ENCODE results near the gene PPFIA1. TPM values are rescaled to one million over a fixed set of nuclear protein-coding genes. Genes with fewer than 3 reads are reported as not detected.
A peak's percentile ranks its signal among the peaks of the same experiment; 100 is the strongest.

Gene PPFIA1
- total and polyA plus RNA-seq, 2 of the 13 experiments (the other 11 are each of a cell fraction or from before 2014, with no cell fraction given) = 29.9 to 45.2 TPM

- TF ChIP-seq ZNF550 (CRISPR knock-in tag; IDR thresholded peaks at IDR 0.05; ENCODE audit: borderline replicate concordance) (no peak), GABPB1 (CRISPR knock-in tag; IDR thresholded peaks at IDR 0.05) (peak; percentile 92), NFAT5 (CRISPR knock-in tag; IDR thresholded peaks at IDR 0.05) (no peak; the same call in 1 of the 2 replicates), ZNF563 (CRISPR knock-in tag; IDR thresholded peaks at IDR 0.05) (peak; percentile 58; the same call in 1 of the 2 replicates), HOMEZ (CRISPR knock-in tag; IDR thresholded peaks at IDR 0.05; ENCODE audit: low read depth) (no peak), GLI4 (CRISPR knock-in tag; IDR thresholded peaks at IDR 0.05; ENCODE audit: borderline replicate concordance) (peak; percentile 44; the same call in 1 of the 2 replicates), ZNF703 (CRISPR knock-in tag; IDR thresholded peaks at IDR 0.05; ENCODE audit: borderline replicate concordance) (0 out of 2 replicates have a peak, but pooled peaks have one; percentile 17), MXD3 (CRISPR knock-in tag; IDR thresholded peaks at IDR 0.05) (peak; percentile 36; the same call in 1 of the 2 replicates), PHF20 (CRISPR knock-in tag; IDR thresholded peaks at IDR 0.05) (peak; percentile 70), PCBP1 (IDR thresholded peaks at IDR 0.05; ENCODE audit: borderline replicate concordance, low read depth, low read length) (no peak), ELK4 (CRISPR knock-in tag; IDR thresholded peaks at IDR 0.05; ENCODE audit: borderline replicate concordance) (no peak), ZNF335 (CRISPR knock-in tag; IDR thresholded peaks at IDR 0.05) (no peak), TMF1 (CRISPR knock-in tag; IDR thresholded peaks at IDR 0.05; ENCODE audit: low read depth) (no peak; the same call in none of the 2 replicates), CSRNP2 (CRISPR knock-in tag; conservative IDR thresholded peaks at IDR 0.05; ENCODE audit: low read depth) (no peak), ZNF501 (CRISPR knock-in tag; IDR thresholded peaks at IDR 0.05) (peak; percentile 47; the same call in 1 of the 2 replicates), DRAP1 (CRISPR knock-in tag; IDR thresholded peaks at IDR 0.05) (peak; percentile 71; the same call in 1 of the 2 replicates), MED1 (CRISPR knock-in tag; IDR thresholded peaks at IDR 0.05) (peak; percentile 37; the same call in 1 of the 2 replicates)
Observed at GRCh38 chr11:70397983-70398833, 127.7 kb downstream of the PPFIA1 start, which contains the start of gene CTTN (continued).

All from HepG2 (cell line).